AG10803 (cell line): ENCODE measurements around the gene MRNIP.

Source experiments
- DNase-seq: peaks from one replicate; pipeline ENCODE4 v3.0.0; 2010; ENCODE audit warnings: low read depth
- H3K4me3 ChIP-seq: 2 replicates; pipeline ENCODE4 v1.5.1; 2011; ENCODE audit warnings: mild to moderate bottlenecking, low read length, control low read depth
- TF ChIP-seq, protein P1 (sequence below): conservative IDR thresholded peaks from 2 replicates; pipeline ENCODE4 v1.5.1; 2011; ENCODE audit warnings: mild to moderate bottlenecking, low read length, control low read depth, inconsistent platforms

MRNIP gene

DNA sequence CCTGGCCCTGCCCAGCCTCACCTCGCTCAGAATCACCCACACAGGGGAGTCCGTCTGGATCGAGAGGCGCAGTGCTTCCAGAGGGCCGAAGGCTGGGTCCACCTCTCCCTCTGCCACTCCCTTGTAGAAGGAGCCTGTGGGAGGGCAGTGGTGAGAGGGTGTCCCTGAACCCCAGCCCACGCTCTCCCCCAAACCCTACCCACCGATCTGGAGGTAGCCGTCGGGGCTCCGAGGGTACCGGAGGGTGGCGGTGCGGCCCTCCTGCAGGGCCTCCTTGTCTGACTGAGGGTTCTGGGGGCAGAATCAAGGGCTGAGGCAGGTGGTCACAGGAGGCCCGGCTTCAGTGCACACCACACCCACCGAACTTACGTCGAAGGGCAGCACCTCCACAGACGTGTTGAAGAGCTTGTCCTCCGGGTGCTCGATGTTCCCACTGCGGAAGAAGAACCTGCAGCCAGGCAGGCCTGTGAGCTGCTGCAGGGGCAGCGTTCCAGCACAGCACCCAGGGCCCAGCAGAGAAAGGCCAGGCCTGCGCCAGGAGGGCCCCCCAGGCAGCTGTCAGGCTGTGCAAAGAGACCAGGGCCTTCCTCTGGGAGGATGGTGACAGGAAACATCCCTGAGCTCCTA lies 60.4 kb downstream of the MRNIP start:
- DNase-seq: no peak
- TF ChIP-seq, protein P1, sequence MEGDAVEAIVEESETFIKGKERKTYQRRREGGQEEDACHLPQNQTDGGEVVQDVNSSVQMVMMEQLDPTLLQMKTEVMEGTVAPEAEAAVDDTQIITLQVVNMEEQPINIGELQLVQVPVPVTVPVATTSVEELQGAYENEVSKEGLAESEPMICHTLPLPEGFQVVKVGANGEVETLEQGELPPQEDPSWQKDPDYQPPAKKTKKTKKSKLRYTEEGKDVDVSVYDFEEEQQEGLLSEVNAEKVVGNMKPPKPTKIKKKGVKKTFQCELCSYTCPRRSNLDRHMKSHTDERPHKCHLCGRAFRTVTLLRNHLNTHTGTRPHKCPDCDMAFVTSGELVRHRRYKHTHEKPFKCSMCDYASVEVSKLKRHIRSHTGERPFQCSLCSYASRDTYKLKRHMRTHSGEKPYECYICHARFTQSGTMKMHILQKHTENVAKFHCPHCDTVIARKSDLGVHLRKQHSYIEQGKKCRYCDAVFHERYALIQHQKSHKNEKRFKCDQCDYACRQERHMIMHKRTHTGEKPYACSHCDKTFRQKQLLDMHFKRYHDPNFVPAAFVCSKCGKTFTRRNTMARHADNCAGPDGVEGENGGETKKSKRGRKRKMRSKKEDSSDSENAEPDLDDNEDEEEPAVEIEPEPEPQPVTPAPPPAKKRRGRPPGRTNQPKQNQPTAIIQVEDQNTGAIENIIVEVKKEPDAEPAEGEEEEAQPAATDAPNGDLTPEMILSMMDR: no peak
- H3K4me3 ChIP-seq: no peak overlapping the region

DNA sequence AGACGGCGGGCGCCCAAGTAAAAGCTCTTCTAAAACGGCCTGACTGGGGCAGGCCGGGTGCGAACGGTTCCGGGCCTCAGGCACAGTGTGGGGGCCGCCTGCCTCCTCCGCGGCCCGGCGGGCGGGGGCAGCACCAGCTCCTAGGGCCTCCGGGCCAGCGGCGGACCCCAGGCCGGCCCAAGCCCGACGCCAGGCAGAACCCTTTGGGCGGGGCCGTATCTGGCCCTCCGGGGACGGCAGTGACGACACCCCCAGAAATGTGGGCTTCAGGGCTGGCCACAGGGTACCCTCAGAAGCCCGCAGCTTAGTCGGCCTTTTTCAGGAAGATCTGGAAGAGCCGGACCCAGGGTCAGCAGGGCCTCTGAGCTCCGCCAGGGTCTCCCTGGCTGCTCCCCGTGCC lies 60.9 kb downstream of the MRNIP start:
- DNase-seq: no peak
- TF ChIP-seq, protein P1: no peak
- no peak overlapping the region for H3K4me3 ChIP-seq

DNA sequence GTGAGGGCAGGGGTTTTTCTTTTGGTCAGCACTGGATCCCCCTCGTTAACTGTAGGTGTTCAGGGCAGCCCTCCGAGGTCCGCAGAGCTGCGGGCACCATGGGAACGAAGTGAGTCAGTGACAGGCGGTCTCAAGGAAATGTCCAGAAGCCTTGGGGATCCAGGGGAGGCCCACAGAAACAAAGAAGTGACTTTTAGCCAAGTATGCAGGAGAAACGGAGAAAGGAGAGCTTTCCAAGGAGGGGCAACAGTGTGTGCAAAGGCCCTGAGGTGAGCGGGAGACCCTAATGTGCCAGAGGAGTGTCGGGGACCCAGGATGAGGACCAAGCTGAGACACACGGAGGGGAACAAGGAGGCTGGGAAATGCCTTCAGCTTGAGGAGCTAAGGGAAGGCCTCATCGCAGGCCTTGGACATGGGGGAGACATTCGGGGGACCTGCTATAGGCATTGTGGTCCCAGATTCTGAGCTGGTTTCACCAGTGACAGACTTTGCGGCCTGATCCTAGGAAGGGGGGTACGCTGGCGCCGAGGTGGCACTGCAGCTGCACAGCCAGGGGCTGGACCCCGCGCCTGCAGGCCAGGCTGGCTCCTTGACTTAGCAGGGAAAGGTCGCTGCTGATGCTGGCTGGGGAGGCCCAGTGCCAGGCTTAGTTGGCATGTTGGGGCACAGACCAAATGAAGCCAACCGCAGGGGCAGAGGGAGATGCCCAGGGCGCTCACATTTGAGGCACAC lies 61.6 kb downstream of the MRNIP start:
- no peak overlapping the region; the same call in 1 of the 2 replicates for H3K4me3 ChIP-seq
- DNase-seq: no peak
- TF ChIP-seq, protein P1: no peak

DNA sequence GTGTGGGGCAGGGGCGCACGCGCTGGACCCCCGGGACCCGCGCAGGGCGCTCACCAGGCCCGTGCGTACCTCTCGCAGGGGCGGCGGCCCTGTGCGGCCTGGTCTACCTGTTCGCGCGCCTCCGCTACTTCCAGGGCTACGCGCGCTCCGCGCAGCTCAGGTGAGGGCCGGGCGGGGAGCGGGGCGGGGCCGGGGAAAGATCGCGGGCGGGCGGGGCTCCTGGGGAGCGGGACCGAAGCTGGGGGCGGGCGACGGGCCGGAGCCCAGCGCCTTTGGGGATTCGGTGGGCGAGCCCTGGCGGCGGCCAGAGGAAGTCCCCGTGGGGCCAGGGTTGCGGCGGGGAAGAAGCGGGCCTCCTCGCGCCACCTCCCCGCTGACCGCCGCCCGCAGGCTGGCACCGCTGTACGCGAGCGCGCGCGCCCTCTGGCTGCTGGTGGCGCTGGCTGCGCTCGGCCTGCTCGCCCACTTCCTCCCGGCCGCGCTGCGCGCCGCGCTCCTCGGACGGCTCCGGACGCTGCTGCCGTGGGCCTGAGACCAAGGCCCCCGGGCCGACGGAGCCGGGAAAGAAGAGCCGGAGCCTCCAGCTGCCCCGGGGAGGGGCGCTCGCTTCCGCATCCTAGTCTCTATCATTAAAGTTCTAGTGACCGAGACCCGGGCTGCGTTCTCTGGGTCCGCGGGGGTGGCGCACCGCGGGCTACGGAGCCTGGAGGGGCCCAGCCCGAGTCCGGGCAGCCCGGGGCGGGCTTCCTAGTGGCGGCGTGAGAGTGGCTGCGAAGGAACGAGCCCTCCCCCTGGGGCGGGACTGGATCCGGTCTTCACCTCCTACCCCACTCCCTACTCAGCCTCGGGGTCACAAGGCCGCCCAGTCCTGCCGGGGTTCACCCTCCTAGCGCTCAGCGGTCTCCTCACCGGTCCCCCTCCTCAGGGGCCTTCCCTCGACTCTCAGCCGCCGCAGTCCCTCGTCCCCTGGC lies 62.5 kb downstream of the MRNIP start:
- peak; percentile 77 for DNase-seq
- TF ChIP-seq, protein P1: peak; percentile 35

DNA sequence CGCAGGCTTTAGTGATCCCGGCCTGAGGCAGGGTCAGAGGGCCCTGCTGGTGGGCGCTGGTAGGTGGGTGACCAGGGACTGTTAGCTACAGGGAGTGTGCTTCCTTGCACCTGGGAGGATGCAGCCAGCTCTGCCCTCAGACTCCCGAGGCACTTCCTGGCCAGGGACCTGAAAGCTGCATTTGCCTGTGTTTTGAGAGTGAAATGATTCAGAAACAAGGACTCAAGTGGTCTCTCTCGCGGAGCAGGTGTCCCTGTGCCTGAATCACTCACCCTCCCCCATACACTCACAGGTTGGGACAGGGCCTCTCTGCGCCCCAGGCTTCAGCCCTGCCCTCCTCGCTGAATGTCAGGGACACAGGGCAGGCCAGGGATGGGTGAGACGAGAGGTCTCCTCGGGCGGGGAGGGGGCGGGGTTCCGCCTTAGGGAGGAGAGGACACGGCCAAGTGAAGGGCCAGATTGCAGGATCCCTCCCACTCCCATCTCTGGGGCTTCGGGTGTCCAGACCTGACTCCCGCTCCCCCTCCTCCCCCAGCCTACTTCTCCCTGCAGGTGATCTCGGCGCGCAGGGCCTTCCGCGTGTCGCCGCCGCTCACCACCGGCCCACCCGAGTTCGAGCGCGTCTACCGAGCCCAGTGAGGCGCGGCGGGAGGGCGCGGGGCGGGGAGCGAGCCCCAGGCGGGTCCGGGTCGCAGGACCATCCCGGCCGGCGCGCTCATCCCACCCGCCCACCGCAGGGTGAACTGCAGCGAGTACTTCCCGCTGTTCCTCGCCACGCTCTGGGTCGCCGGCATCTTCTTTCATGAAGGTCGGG lies 63.4 kb downstream of the MRNIP start:
- peak overlapping the region; percentile 55 for H3K4me3 ChIP-seq
- no peak for DNase-seq

More for the DNA sequence above, 62.5 kb downstream of the MRNIP start:
- H3K4me3 ChIP-seq: peak overlapping the region; percentile 55

DNA sequence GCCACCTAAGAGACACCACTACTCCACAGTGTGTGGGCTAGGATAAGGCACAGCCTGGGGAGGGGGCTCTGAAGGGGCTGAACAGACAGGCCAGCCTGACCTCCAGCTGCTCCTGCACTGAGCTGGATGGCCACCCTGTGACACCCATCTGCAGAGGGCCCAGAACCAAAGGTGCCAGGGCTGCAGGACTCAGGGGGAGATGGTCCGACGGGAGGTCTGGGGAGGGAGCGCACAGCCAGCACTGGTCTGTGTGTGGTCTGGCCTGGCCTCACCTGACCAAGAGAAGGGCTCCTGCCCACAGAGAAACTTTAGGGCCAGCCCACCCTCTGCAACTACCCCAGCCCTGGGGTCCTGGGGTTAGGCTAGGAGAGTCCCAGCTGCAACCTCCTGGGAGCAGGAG lies 64.0 kb downstream of the MRNIP start:
- no peak overlapping the region for H3K4me3 ChIP-seq
- TF ChIP-seq, protein P1: no peak
- DNase-seq: no peak

More for the DNA sequence above, 63.4 kb downstream of the MRNIP start:
- TF ChIP-seq, protein P1: no peak
